PC-3 (cell line): ENCODE data around the gene CTTNBP2.

Experiments used
- CTCF ChIP-seq: fragments of 300-600 bp; sonication (generic); conservative IDR thresholded peaks from 2 replicates; pipeline ENCODE4 v1.5.1; 2017; ENCODE audit warnings: antibody characterized with exemption, low read depth, mild to moderate bottlenecking, low read length
- EZH2phosphoT487 ChIP-seq: fragments of 300-600 bp; sonication (generic); IDR thresholded peaks from 2 replicates; pipeline ENCODE4 v1.6.1; 2018; ENCODE audit warnings: mild to moderate bottlenecking, antibody characterized with exemption, low read length, borderline replicate concordance

GRCh38 chr7:117802660-117803059 is 70.6 kb downstream of the CTTNBP2 start:
- TF ChIP-seq CTCF: no peak
- no peak for TF ChIP-seq EZH2phosphoT487
